ENCODE data around the gene NUDCD3. TPM values are rescaled to one million over a fixed set of nuclear protein-coding genes. Genes with fewer than 3 reads are reported as not detected.

NUDCD3 gene
- total RNA-seq, 1 experiment from 2014 or later: 94.6 TPM

DNA sequence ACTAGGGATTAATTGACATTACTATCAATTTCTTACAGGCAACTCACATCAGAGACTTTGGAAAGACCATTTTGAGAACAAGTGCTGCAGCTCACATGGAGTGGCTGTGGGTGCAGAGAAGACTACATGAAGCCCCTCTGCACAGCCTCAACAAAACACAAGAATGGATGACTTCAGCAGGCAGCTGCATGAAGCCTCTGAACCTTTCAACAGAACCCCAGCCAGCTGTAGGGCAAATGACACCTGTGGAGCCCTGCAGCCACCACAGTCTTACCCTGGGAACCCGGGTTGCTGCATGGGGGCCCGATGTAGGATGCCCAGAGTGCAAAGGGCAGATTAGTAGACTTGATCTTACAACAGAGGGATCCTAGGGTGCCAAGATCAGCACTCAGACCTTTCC, 103.1 kb downstream of the NUDCD3 start:
- BruUV-seq (replicated peaks): no TSS peak
- H3K27ac ChIP-seq (ENCODE audit: low read depth, low read length): no peak overlapping the region
- H3K36me3 ChIP-seq (ENCODE audit: control insufficient read depth in 1 of 2, insufficient read depth in 2 of 2, low read length in 2 of 2): peaks cover 9 to 11% of the 10 kb centered on the region in 2 experiments; a peak in 2 of 4 replicates
- ChIA-PET CTCF (no interaction called here), RAD21 (ENCODE audit: low non-redundant PET in 1 of 2, low total read pairs in 2 of 2, uncharacterized antibody in 2 of 2, unreplicated experiment in 2 of 2) (no interaction called here), POLR2A (no interaction called here)
- H3K4me3 ChIP-seq (replicated peaks in 1 of 2; ENCODE audit: low read depth in 1 of 2, low read length in 2 of 2): no peak overlapping the region
- TF ChIP-seq EGR1 (IDR thresholded peaks at IDR 0.05; ENCODE audit: low read depth) (no peak), ZNF274 (IDR thresholded peaks at IDR 0.05; ENCODE audit: low read depth, low read length) (no peak), SRF (IDR thresholded peaks at IDR 0.05; ENCODE audit: low read depth) (no peak), EZH2 (IDR thresholded peaks at IDR 0.05) (no peak), FOSL1 (IDR thresholded peaks at IDR 0.05; ENCODE audit: low read depth) (no peak), CEBPB (IDR thresholded peaks at IDR 0.05; ENCODE audit: low read depth) (no peak), ZFX (IDR thresholded peaks at IDR 0.05) (no peak), ELF1 (IDR thresholded peaks at IDR 0.05; ENCODE audit: borderline replicate concordance, low read depth) (no peak), EZH2phosphoT487 (IDR thresholded peaks at IDR 0.05; ENCODE audit: borderline replicate concordance) (no peak), POLR2A (IDR thresholded peaks at IDR 0.05; ENCODE audit: borderline replicate concordance, extremely low read depth, insufficient read depth, insufficient read length) (no peak), YY1 (IDR thresholded peaks at IDR 0.05; ENCODE audit: extremely low read depth, insufficient replicate concordance, low read depth, low read length) (no peak)
- TF ChIP-seq, protein P1, sequence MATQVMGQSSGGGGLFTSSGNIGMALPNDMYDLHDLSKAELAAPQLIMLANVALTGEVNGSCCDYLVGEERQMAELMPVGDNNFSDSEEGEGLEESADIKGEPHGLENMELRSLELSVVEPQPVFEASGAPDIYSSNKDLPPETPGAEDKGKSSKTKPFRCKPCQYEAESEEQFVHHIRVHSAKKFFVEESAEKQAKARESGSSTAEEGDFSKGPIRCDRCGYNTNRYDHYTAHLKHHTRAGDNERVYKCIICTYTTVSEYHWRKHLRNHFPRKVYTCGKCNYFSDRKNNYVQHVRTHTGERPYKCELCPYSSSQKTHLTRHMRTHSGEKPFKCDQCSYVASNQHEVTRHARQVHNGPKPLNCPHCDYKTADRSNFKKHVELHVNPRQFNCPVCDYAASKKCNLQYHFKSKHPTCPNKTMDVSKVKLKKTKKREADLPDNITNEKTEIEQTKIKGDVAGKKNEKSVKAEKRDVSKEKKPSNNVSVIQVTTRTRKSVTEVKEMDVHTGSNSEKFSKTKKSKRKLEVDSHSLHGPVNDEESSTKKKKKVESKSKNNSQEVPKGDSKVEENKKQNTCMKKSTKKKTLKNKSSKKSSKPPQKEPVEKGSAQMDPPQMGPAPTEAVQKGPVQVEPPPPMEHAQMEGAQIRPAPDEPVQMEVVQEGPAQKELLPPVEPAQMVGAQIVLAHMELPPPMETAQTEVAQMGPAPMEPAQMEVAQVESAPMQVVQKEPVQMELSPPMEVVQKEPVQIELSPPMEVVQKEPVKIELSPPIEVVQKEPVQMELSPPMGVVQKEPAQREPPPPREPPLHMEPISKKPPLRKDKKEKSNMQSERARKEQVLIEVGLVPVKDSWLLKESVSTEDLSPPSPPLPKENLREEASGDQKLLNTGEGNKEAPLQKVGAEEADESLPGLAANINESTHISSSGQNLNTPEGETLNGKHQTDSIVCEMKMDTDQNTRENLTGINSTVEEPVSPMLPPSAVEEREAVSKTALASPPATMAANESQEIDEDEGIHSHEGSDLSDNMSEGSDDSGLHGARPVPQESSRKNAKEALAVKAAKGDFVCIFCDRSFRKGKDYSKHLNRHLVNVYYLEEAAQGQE (IDR thresholded peaks at IDR 0.05; ENCODE audit: low read depth): no peak
- TF ChIP-seq, protein P2, sequence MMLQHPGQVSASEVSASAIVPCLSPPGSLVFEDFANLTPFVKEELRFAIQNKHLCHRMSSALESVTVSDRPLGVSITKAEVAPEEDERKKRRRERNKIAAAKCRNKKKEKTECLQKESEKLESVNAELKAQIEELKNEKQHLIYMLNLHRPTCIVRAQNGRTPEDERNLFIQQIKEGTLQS (IDR thresholded peaks at IDR 0.05): no peak
- no peaks in the 10 kb centered on the region for H3K27me3 ChIP-seq (ENCODE audit: insufficient read depth, low read length)
- no peaks in the 10 kb centered on the region for H3K9me2 ChIP-seq (ENCODE audit: insufficient read depth)
- no peaks in the 10 kb centered on the region for H3K9me3 ChIP-seq (ENCODE audit: control insufficient read depth in 1 of 2, insufficient read depth in 1 of 2, low read depth in 1 of 2, low read length in 2 of 2)
- no peaks in the 10 kb centered on the region for H4K20me1 ChIP-seq (ENCODE audit: insufficient read depth)
- intact Hi-C loops (cut with micrococcal nuclease): no loop called here
- no peak overlapping the region for H3K4me2 ChIP-seq (ENCODE audit: low read length)
- no peak for DNase-seq (ENCODE audit: low read depth, low spot score)
- H3K79me2 ChIP-seq (ENCODE audit: insufficient read depth, low read length): no peaks in the 10 kb centered on the region
- H2AFZ ChIP-seq (ENCODE audit: low read depth, low read length, poor library complexity, severe bottlenecking): no peak overlapping the region
- H3K9ac ChIP-seq (ENCODE audit: low read length): no peak overlapping the region
- H3K4me1 ChIP-seq (ENCODE audit: control insufficient read depth in 1 of 2, insufficient read depth in 2 of 2, low read length in 2 of 2): no peaks in the 10 kb centered on the region
- no peak for ATAC-seq
